ENCODE data around the gene CFAP97. TPM values are rescaled to one million over a fixed set of nuclear protein-coding genes. Genes with fewer than 3 reads are reported as not detected.
A peak's percentile ranks its signal among the peaks of the same experiment; 100 is the strongest.

CFAP97 gene
- total RNA-seq, 1 donor = 77.1 TPM

GRCh38 chr4:185127021-185127925 is 76.5 kb downstream of the CFAP97 start:
- no peaks in the 10 kb centered on the region for H3K79me2 ChIP-seq (ENCODE audit: insufficient read depth, low read length)
- peak; percentile 87 for DNase-seq (ENCODE audit: insufficient read length, low spot score, missing footprints)
- H2AFZ ChIP-seq (ENCODE audit: low read length) = peak overlapping the region; percentile 87
- no peaks in the 10 kb centered on the region for H3K36me3 ChIP-seq (ENCODE audit: insufficient read depth, low read length)
- no peaks in the 10 kb centered on the region for H3K9me3 ChIP-seq (ENCODE audit: low read depth, low read length)
- TF ChIP-seq CTCF (IDR thresholded peaks at IDR 0.05; ENCODE audit: extremely low read depth, low read depth, low read length) = no peak
- peak overlapping the region; percentile 68 for H3K4me3 ChIP-seq (ENCODE audit: insufficient read depth, low read length)
- peaks cover 11% of the 10 kb centered on the region for H3K4me1 ChIP-seq (ENCODE audit: insufficient read depth, low read length)
- H3K4me2 ChIP-seq (ENCODE audit: insufficient read depth, low read length) = peak overlapping the region; percentile 82
- H3K27ac ChIP-seq (ENCODE audit: low read depth, low read length) = no peak overlapping the region
- no peaks in the 10 kb centered on the region for H4K20me1 ChIP-seq (ENCODE audit: insufficient read depth, low read length)
- H3K27me3 ChIP-seq (ENCODE audit: insufficient read depth, low read length) = peaks cover 30% of the 10 kb centered on the region

GRCh38 chr4:185124006-185124405 is 79.8 kb downstream of the CFAP97 start:
- TF ChIP-seq CTCF (IDR thresholded peaks at IDR 0.05; ENCODE audit: extremely low read depth, low read depth, low read length) = no peak
- Histone ChIP-seq H3K27me3 (ENCODE audit: insufficient read depth, low read length) (peaks cover 30% of the 10 kb centered on the region), H2AFZ (ENCODE audit: low read length) (no peak overlapping the region), H4K20me1 (ENCODE audit: insufficient read depth, low read length) (no peaks in the 10 kb centered on the region), H3K4me1 (ENCODE audit: insufficient read depth, low read length) (peaks cover 11% of the 10 kb centered on the region), H3K79me2 (ENCODE audit: insufficient read depth, low read length) (no peaks in the 10 kb centered on the region), H3K9me3 (ENCODE audit: low read depth, low read length) (no peaks in the 10 kb centered on the region), H3K27ac (ENCODE audit: low read depth, low read length) (no peak overlapping the region), H3K4me3 (ENCODE audit: insufficient read depth, low read length) (no peak overlapping the region), H3K4me2 (ENCODE audit: insufficient read depth, low read length) (no peak overlapping the region), H3K36me3 (ENCODE audit: insufficient read depth, low read length) (no peaks in the 10 kb centered on the region)
- no peak for DNase-seq (ENCODE audit: insufficient read length, low spot score, missing footprints)

DNA sequence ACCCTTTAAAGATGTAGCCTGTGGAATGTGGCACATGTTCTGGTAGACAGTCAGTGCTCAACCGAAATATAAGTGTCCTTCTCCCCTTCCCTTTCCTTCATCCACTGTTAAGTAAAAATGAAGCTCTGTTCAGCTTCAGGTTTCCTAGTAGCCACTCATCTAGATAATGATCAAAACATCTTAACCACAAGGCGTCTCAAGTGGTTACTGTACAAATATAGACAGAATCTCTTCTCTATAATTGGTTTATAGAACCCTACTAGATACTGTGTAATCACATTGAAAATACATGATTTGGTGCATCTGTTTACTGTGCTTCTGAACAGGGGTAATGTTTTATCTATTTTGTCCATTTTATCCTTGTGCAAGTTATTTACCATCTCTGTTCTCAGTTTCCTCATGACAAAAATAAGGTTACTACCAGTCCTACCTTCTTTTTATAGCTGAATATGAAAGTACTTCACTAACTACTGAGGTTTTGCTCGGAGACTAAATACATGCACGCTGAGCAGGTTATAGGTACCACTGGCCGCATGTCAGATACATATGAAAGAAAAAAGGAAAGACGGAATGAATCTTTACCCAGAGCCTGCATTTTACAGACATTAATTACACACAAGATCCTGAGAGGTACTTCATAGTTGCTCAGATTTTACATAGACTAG is 81.0 kb downstream of the CFAP97 start:
- TF ChIP-seq CTCF (IDR thresholded peaks at IDR 0.05; ENCODE audit: extremely low read depth, low read depth, low read length) = no peak
- peaks cover 8% of the 10 kb centered on the region for H3K4me1 ChIP-seq (ENCODE audit: insufficient read depth, low read length)
- no peak overlapping the region for H3K27ac ChIP-seq (ENCODE audit: low read depth, low read length)

GRCh38 chr4:185120631-185120946 is 83.2 kb downstream of the CFAP97 start:
- Histone ChIP-seq H3K27me3 (ENCODE audit: insufficient read depth, low read length) (peaks cover 16% of the 10 kb centered on the region), H3K9me3 (ENCODE audit: low read depth, low read length) (no peaks in the 10 kb centered on the region), H3K4me1 (ENCODE audit: insufficient read depth, low read length) (no peaks in the 10 kb centered on the region), H3K36me3 (ENCODE audit: insufficient read depth, low read length) (no peaks in the 10 kb centered on the region), H3K79me2 (ENCODE audit: insufficient read depth, low read length) (no peaks in the 10 kb centered on the region), H2AFZ (ENCODE audit: low read length) (peak overlapping the region; percentile 2), H3K4me2 (ENCODE audit: insufficient read depth, low read length) (no peak overlapping the region), H3K4me3 (ENCODE audit: insufficient read depth, low read length) (no peak overlapping the region), H4K20me1 (ENCODE audit: insufficient read depth, low read length) (no peaks in the 10 kb centered on the region), H3K27ac (ENCODE audit: low read depth, low read length) (no peak overlapping the region)
- DNase-seq (ENCODE audit: insufficient read length, low spot score, missing footprints) = no peak
- no peak for TF ChIP-seq CTCF (IDR thresholded peaks at IDR 0.05; ENCODE audit: extremely low read depth, low read depth, low read length)

More for the DNA sequence above, 81.0 kb downstream of the CFAP97 start:
- H4K20me1 ChIP-seq (ENCODE audit: insufficient read depth, low read length) = no peaks in the 10 kb centered on the region
- no peaks in the 10 kb centered on the region for H3K36me3 ChIP-seq (ENCODE audit: insufficient read depth, low read length)
- no peaks in the 10 kb centered on the region for H3K79me2 ChIP-seq (ENCODE audit: insufficient read depth, low read length)
- no peak for DNase-seq (ENCODE audit: insufficient read length, low spot score, missing footprints)
- H3K4me2 ChIP-seq (ENCODE audit: insufficient read depth, low read length) = no peak overlapping the region
- H3K27me3 ChIP-seq (ENCODE audit: insufficient read depth, low read length) = peaks cover 26% of the 10 kb centered on the region
- H3K4me3 ChIP-seq (ENCODE audit: insufficient read depth, low read length) = no peak overlapping the region
- H3K9me3 ChIP-seq (ENCODE audit: low read depth, low read length) = no peaks in the 10 kb centered on the region
- H2AFZ ChIP-seq (ENCODE audit: low read length) = no peak overlapping the region
